SK-N-SH (cell line): ENCODE measurements around the gene CD2AP. TPM values are rescaled to one million over a fixed set of nuclear protein-coding genes. Genes with fewer than 3 reads are reported as not detected.

ENCODE experiments used
- CTCF ChIA-PET: fragments of 300-600, 350-600 bp; formaldehyde crosslinking; extraction: SDS; loops from one replicate; lab custom pipeline; 2021; lab: Yijun Ruan, JAX
- POLR2A ChIA-PET: fragments of 350-600 bp; sonication (Branson Sonifier 250); formaldehyde crosslinking; extraction: SDS; loops from one replicate; lab custom pipeline; 2020; ENCODE audit warnings: antibody characterized with exemption, inconsistent platforms; lab: Yijun Ruan, JAX
- DNase-seq: peaks from one replicate; pipeline ENCODE4 v3.0.0; 2012
- H2AFZ ChIP-seq: fragments of 200-600 bp; sonication (generic); 2 replicates; pipeline ENCODE4 v1.8.1; 2016; ENCODE audit warnings: antibody characterized with exemption, mild to moderate bottlenecking, low read depth
- H3F3A ChIP-seq: fragments of 200-600 bp; sonication (generic); replicated peaks from 2 replicates; pipeline ENCODE3; 2016; ENCODE audit warnings: antibody characterized with exemption, mild to moderate bottlenecking; ENCODE audit not compliant: insufficient read depth
- H3K27ac ChIP-seq, 2 experiments: fragments of 200-500 bp in 1 of 2; fragments of 200-600 bp in 1 of 2; sonication (Bioruptor generic) in 1 of 2; sonication (generic), shearing (Covaris generic) in 1 of 2; 2 replicates each; pipeline versions ENCODE4 v1.5.1 to v1.6.1; 2014 to 2016; ENCODE audit warnings: low read depth in 2 of 2, inconsistent platforms in 1 of 2, low read length in 1 of 2, mild to moderate bottlenecking in 1 of 2, mixed read lengths in 1 of 2
- H3K27me3 ChIP-seq: fragments of 200-600 bp; sonication (generic), shearing (Covaris generic); 2 replicates; pipeline ENCODE4 v1.6.1; 2016; ENCODE audit warnings: mixed run types; ENCODE audit not compliant: insufficient read depth
- H3K36me3 ChIP-seq, 2 experiments: fragments of 200-500 bp in 1 of 2; fragments of 200-600 bp in 1 of 2; sonication (Bioruptor generic) in 1 of 2; sonication (generic) in 1 of 2; replicated peaks in 1 of 2; 2 replicates each; pipeline versions ENCODE3 to v1.5.1; 2014 to 2016; ENCODE audit warnings: low read length in 1 of 2, mild to moderate bottlenecking in 1 of 2; ENCODE audit not compliant: insufficient read depth in 2 of 2, control insufficient read depth in 1 of 2
- H3K4me1 ChIP-seq, 2 experiments: fragments of 200-500 bp in 1 of 2; fragments of 200-600 bp in 1 of 2; sonication (Bioruptor generic) in 1 of 2; sonication (generic), shearing (Covaris generic) in 1 of 2; 2 replicates each; pipeline versions ENCODE4 v1.5.1 to v1.6.1; 2014 to 2016; ENCODE audit warnings: low read depth in 1 of 2, low read length in 1 of 2, mixed run types in 1 of 2; ENCODE audit not compliant: insufficient read depth in 2 of 2, control insufficient read depth in 1 of 2
- H3K4me2 ChIP-seq: fragments of 200-600 bp; sonication (generic), shearing (Covaris generic); 2 replicates; pipeline ENCODE4 v1.6.1; 2017; ENCODE audit warnings: mixed run types
- H3K4me3 ChIP-seq, 2 experiments: fragments of 200-500 bp in 1 of 2; fragments of 200-600 bp in 1 of 2; sonication (Bioruptor generic) in 1 of 2; sonication (generic), shearing (Covaris generic) in 1 of 2; 2 replicates each; pipeline versions ENCODE4 v1.5.1 to v1.8.1; 2014 to 2016; ENCODE audit warnings: low read depth in 2 of 2, inconsistent platforms in 1 of 2, low read length in 1 of 2, mild to moderate bottlenecking in 1 of 2, mixed read lengths in 1 of 2, moderate library complexity in 1 of 2
- H3K79me2 ChIP-seq: fragments of 200-600 bp; sonication (generic); 2 replicates; pipeline ENCODE4 v1.8.1; 2017; ENCODE audit warnings: mild to moderate bottlenecking; ENCODE audit not compliant: insufficient read depth
- H3K9ac ChIP-seq: fragments of 200-600 bp; sonication (generic); 2 replicates; pipeline ENCODE4 v1.6.1; 2017; ENCODE audit warnings: mixed run types
- H3K9me2 ChIP-seq: fragments of 200-600 bp; sonication (generic); 2 replicates; pipeline ENCODE4 v1.6.1; 2017; ENCODE audit warnings: mixed run types
- H3K9me3 ChIP-seq: fragments of 200-600 bp; sonication (generic); 2 replicates; pipeline ENCODE4 v1.6.1; 2017; ENCODE audit warnings: mixed run types, mild to moderate bottlenecking, moderate library complexity
- H4K20me1 ChIP-seq: fragments of 200-600 bp; sonication (generic); 2 replicates; pipeline ENCODE4 v1.6.1; 2017; ENCODE audit warnings: mild to moderate bottlenecking, mixed run types; ENCODE audit not compliant: insufficient read depth
- EZH2phosphoT487 ChIP-seq: fragments of 200-600 bp; sonication (generic); IDR thresholded peaks from 2 replicates; pipeline ENCODE4 v1.6.1; 2017; ENCODE audit warnings: low read depth, mixed run types, mild to moderate bottlenecking, antibody characterized with exemption, moderate library complexity, borderline replicate concordance
- FOSL2 ChIP-seq: IDR thresholded peaks from 2 replicates; pipeline ENCODE4 v1.4.0; 2012; ENCODE audit warnings: low read depth, mild to moderate bottlenecking, moderate library complexity, borderline replicate concordance
- GABPA ChIP-seq: IDR thresholded peaks from 2 replicates; pipeline ENCODE4 v1.4.0; 2012; ENCODE audit warnings: low read depth, mild to moderate bottlenecking
- GATA2 ChIP-seq: sonication (generic); formaldehyde crosslinking; IDR thresholded peaks from 2 replicates; pipeline ENCODE4 v1.5.0; 2020; ENCODE audit warnings: mild to moderate bottlenecking, missing genetic modification reagents
- IRF3 ChIP-seq: fragments of 150-350 bp; IDR thresholded peaks from 2 replicates; pipeline ENCODE4 v1.6.1; 2016; ENCODE audit warnings: mild to moderate bottlenecking, low read depth, low read length
- JUND ChIP-seq: IDR thresholded peaks from 2 replicates; pipeline ENCODE4 v1.4.0; 2012
- MAX ChIP-seq: IDR thresholded peaks from 2 replicates; pipeline ENCODE4 v1.4.0; 2012; ENCODE audit warnings: low read depth
- MEF2A ChIP-seq: IDR thresholded peaks from 2 replicates; pipeline ENCODE4 v1.4.0; 2012; ENCODE audit warnings: low read depth, borderline replicate concordance
- MXI1 ChIP-seq: IDR thresholded peaks from 2 replicates; pipeline ENCODE4 v1.6.1; 2012; ENCODE audit warnings: mild to moderate bottlenecking, low read depth, low read length, improper control_type of control experiment
- NFIC ChIP-seq: IDR thresholded peaks from 2 replicates; pipeline ENCODE4 v1.4.0; 2012; ENCODE audit warnings: borderline replicate concordance
- POLR2AphosphoS5 ChIP-seq: IDR thresholded peaks from 2 replicates; pipeline ENCODE4 v1.6.1; 2012; ENCODE audit warnings: low read depth, low read length
- RAD21 ChIP-seq: IDR thresholded peaks from 2 replicates; pipeline ENCODE4 v1.6.1; 2012; ENCODE audit warnings: mild to moderate bottlenecking, low read length
- RCOR1 ChIP-seq: fragments of 150-350 bp; IDR thresholded peaks from 2 replicates; pipeline ENCODE4 v1.6.1; 2017; ENCODE audit warnings: antibody characterized with exemption, low read length
- RFX5 ChIP-seq: IDR thresholded peaks from 2 replicates; pipeline ENCODE4 v1.6.1; 2012; ENCODE audit warnings: mild to moderate bottlenecking, improper control_type of control experiment, low read length
- SIN3A ChIP-seq: IDR thresholded peaks from 2 replicates; pipeline ENCODE4 v1.6.1; 2012; ENCODE audit warnings: low read depth, mild to moderate bottlenecking, low read length, moderate library complexity, borderline replicate concordance
- SMC3 ChIP-seq: IDR thresholded peaks from 2 replicates; pipeline ENCODE4 v1.6.1; 2012; ENCODE audit warnings: low read depth, low read length, improper control_type of control experiment
- TEAD4 ChIP-seq: IDR thresholded peaks from 2 replicates; pipeline ENCODE4 v1.4.0; 2012; ENCODE audit warnings: mild to moderate bottlenecking, borderline replicate concordance; ENCODE audit not compliant: insufficient read depth
- YY1 ChIP-seq: IDR thresholded peaks from 2 replicates; pipeline ENCODE4 v1.4.0; 2012; ENCODE audit warnings: low read depth, mild to moderate bottlenecking
- ZBTB33 ChIP-seq: IDR thresholded peaks from 2 replicates; pipeline ENCODE4 v1.4.0; 2012; ENCODE audit warnings: low read depth, borderline replicate concordance
- WGBS: methylation state at CpG from one replicate; pipeline ENCODE4 v1.1.6; 2017; ENCODE audit warnings: low lambda C conversion rate; 5-methylcytosine and 5-hydroxymethylcytosine counted together
- polyA plus RNA-seq, 3 experiments: library from polyadenylated mRNA; depleted of rRNA; stranded (reverse); fragments of >200 nt; gene quantifications; 2 replicates each; pipeline ENCODE4 v1.2.3, GENCODE V29; 2012
- TF ChIP-seq, protein P1 (sequence below): IDR thresholded peaks from 2 replicates; pipeline ENCODE4 v1.6.1; 2012; ENCODE audit warnings: mild to moderate bottlenecking, low read depth, low read length, moderate library complexity

The CD2AP gene
- polyA plus RNA-seq, 1 of the 3 experiments (the other 2 are of a cell fraction), result 1.6 TPM

- DNase-seq, result no peak
- Histone ChIP-seq H3K4me1 (peaks cover 2 to 11% of the 10 kb centered on the region in 2 experiments; a peak in 3 of 4 replicates), H2AFZ (no peak overlapping the region), H3K9me2 (no peaks in the 10 kb centered on the region), H3K36me3 (no peaks in the 10 kb centered on the region), H3K9ac (no peak overlapping the region), H3K4me2 (no peak overlapping the region), H3K27ac (no peak overlapping the region), H3K4me3 (no peak overlapping the region), H3K79me2 (peaks cover 76% of the 10 kb centered on the region), H3F3A (peaks cover under 1% of the 10 kb centered on the region), H3K9me3 (no peaks in the 10 kb centered on the region), H3K27me3 (no peaks in the 10 kb centered on the region), H4K20me1 (peaks cover 64% of the 10 kb centered on the region)
- TF ChIP-seq MXI1 (no peak), JUND (no peak), YY1 (no peak), TEAD4 (no peak), ZBTB33 (no peak), SMC3 (no peak), GATA2 (CRISPR knock-in tag) (no peak), RFX5 (no peak), RCOR1 (no peak), MAX (no peak), IRF3 (no peak), GABPA (no peak)
- ChIA-PET POLR2A (no interaction called here), CTCF (interaction anchor here (1.5 kb wide), 1 partner anchor 10 kb away, joined by 3 read pairs; no protein-coding TSS in a partner anchor)
Observed at GRCh38 chr6:47485491-47486135, 8.0 kb downstream of the CD2AP start.

DNA sequence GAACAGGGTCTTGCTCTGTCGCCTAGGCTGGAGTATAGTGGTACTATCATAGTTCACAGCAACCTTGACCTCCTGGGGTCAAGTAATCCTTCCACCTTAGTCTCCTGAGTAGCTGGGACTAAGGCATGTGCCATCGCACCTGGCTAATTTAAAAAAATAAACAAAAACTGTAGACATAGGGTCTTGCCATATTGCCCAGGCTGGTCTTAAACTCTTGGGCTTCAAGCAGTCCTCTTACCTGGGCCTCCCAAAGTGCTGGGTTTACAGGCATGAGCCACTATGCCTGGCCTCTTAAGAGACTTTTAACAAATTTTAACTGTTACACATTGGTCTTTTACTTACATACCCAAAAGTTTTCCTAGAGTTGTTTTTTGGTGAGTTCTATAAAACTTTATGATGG lies 12.4 kb downstream of the CD2AP start:
- CTCF ChIA-PET, result no interaction called here
- TF ChIP-seq SIN3A (no peak), IRF3 (no peak), NFIC (no peak), MEF2A (no peak), FOSL2 (no peak), RFX5 (no peak), JUND (no peak), EZH2phosphoT487 (no peak), POLR2AphosphoS5 (no peak), RAD21 (no peak)
- TF ChIP-seq, protein P1, sequence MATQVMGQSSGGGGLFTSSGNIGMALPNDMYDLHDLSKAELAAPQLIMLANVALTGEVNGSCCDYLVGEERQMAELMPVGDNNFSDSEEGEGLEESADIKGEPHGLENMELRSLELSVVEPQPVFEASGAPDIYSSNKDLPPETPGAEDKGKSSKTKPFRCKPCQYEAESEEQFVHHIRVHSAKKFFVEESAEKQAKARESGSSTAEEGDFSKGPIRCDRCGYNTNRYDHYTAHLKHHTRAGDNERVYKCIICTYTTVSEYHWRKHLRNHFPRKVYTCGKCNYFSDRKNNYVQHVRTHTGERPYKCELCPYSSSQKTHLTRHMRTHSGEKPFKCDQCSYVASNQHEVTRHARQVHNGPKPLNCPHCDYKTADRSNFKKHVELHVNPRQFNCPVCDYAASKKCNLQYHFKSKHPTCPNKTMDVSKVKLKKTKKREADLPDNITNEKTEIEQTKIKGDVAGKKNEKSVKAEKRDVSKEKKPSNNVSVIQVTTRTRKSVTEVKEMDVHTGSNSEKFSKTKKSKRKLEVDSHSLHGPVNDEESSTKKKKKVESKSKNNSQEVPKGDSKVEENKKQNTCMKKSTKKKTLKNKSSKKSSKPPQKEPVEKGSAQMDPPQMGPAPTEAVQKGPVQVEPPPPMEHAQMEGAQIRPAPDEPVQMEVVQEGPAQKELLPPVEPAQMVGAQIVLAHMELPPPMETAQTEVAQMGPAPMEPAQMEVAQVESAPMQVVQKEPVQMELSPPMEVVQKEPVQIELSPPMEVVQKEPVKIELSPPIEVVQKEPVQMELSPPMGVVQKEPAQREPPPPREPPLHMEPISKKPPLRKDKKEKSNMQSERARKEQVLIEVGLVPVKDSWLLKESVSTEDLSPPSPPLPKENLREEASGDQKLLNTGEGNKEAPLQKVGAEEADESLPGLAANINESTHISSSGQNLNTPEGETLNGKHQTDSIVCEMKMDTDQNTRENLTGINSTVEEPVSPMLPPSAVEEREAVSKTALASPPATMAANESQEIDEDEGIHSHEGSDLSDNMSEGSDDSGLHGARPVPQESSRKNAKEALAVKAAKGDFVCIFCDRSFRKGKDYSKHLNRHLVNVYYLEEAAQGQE, result no peak

More for the DNA sequence above, 12.4 kb downstream of the CD2AP start:
- H4K20me1 ChIP-seq, result peaks cover 44% of the 10 kb centered on the region
- POLR2A ChIA-PET, result no interaction called here
- 98% methylated on average over 2 of the region's 2 CpGs for WGBS
- H3K9me3 ChIP-seq, result no peaks in the 10 kb centered on the region
- H3K9ac ChIP-seq, result no peak overlapping the region
- H3K4me1 ChIP-seq, result no peaks in the 10 kb centered on the region
- peaks cover 4% of the 10 kb centered on the region for H3F3A ChIP-seq
- DNase-seq, result no peak
- no peak overlapping the region for H2AFZ ChIP-seq
- no peak overlapping the region for H3K27ac ChIP-seq
- H3K36me3 ChIP-seq, result no peaks in the 10 kb centered on the region
- no peak overlapping the region for H3K4me2 ChIP-seq
- no peaks in the 10 kb centered on the region for H3K27me3 ChIP-seq
- H3K9me2 ChIP-seq, result no peaks in the 10 kb centered on the region
- H3K4me3 ChIP-seq, result no peak overlapping the region
- peaks cover 91% of the 10 kb centered on the region for H3K79me2 ChIP-seq
